ENCODE data around the gene EGFL7.
"Not testable (repeated sequence)": the region's sequence is repeated elsewhere in the genome, so short reads cannot be mapped to it uniquely, and the experiment has no call there.

The EGFL7 gene

GRCh38 chr9:136624184-136624951, 38.3 kb upstream of the EGFL7 start:
- no peak for DNase-seq (ENCODE audit: low read depth in 2 of 2)

- no peak for DNase-seq (ENCODE audit: low read depth in 2 of 2)
These were observed 37.3 kb upstream of the EGFL7 start for GRCh38 chr9:136625101-136626065.

GRCh38 chr9:136626066-136626725, 36.5 kb upstream of the EGFL7 start:
- no peak for DNase-seq (ENCODE audit: low read depth in 2 of 2)

- no peak for DNase-seq (ENCODE audit: low read depth in 2 of 2)
These were observed 35.7 kb upstream of the EGFL7 start for GRCh38 chr9:136626740-136627642.

- no peak for DNase-seq (ENCODE audit: low read depth in 2 of 2)
These were observed 35.0 kb upstream of the EGFL7 start for GRCh38 chr9:136627703-136628102.

GRCh38 chr9:136628268-136628667, 34.4 kb upstream of the EGFL7 start:
- DNase-seq (ENCODE audit: low read depth in 2 of 2) = no peak

GRCh38 chr9:136629001-136629878, 33.5 kb upstream of the EGFL7 start:
- DNase-seq (ENCODE audit: low read depth in 2 of 2) = no peak

GRCh38 chr9:136629879-136630661, 32.6 kb upstream of the EGFL7 start:
- peak; percentile 35 to 44 for DNase-seq (ENCODE audit: low read depth in 2 of 2)

GRCh38 chr9:136630662-136630992, 32.1 kb upstream of the EGFL7 start:
- no peak for DNase-seq (ENCODE audit: low read depth in 2 of 2)

GRCh38 chr9:136631038-136632000, 31.4 kb upstream of the EGFL7 start:
- peak; percentile 56 to 64 for DNase-seq (ENCODE audit: low read depth in 2 of 2)

- not testable (repeated sequence) for DNase-seq (ENCODE audit: low read depth in 2 of 2)
These were observed 30.6 kb upstream of the EGFL7 start for GRCh38 chr9:136632072-136632471.

- peak in 1 of 2 donors; percentile 19 for DNase-seq (ENCODE audit: low read depth in 2 of 2)
These were observed 30.1 kb upstream of the EGFL7 start for GRCh38 chr9:136632491-136633106.

GRCh38 chr9:136634904-136635303, 27.8 kb upstream of the EGFL7 start:
- no peak for DNase-seq (ENCODE audit: low read depth in 2 of 2)

- no peak for DNase-seq (ENCODE audit: low read depth in 2 of 2)
These were observed 22.3 kb upstream of the EGFL7 start for GRCh38 chr9:136640171-136641111.

- DNase-seq (ENCODE audit: low read depth in 2 of 2) = no peak
These were observed 20.2 kb upstream of the EGFL7 start for GRCh38 chr9:136642439-136642921.

- DNase-seq (ENCODE audit: low read depth in 2 of 2) = no peak
These were observed 18.9 kb upstream of the EGFL7 start for GRCh38 chr9:136643596-136644342.
